Muscle layer of duodenum (tissue), 2 donors: ENCODE results near the gene KDM2B.

Source experiments
- H3K27ac ChIP-seq: one replicate; pipeline ENCODE4 v1.7.0; 2013; ENCODE audit warnings: mild to moderate bottlenecking, low read length
- H3K27me3 ChIP-seq: one replicate; pipeline ENCODE4 v1.7.0; 2013; ENCODE audit warnings: low read depth, mild to moderate bottlenecking, control low read depth, low read length
- H3K36me3 ChIP-seq, 2 donors: one replicate each; pipeline ENCODE4 v1.7.0; 2013; ENCODE audit warnings: low read length in 2 of 2, control low read depth in 1 of 2, mild to moderate bottlenecking in 1 of 2; ENCODE audit not compliant: insufficient read depth in 2 of 2, control insufficient read depth in 1 of 2
- H3K4me1 ChIP-seq, 2 donors: one replicate each; pipeline ENCODE4 v1.7.0; 2013; ENCODE audit warnings: low read length in 2 of 2, mild to moderate bottlenecking in 2 of 2, control low read depth in 1 of 2, moderate library complexity in 1 of 2; ENCODE audit not compliant: insufficient read depth in 2 of 2, control insufficient read depth in 1 of 2
- H3K4me3 ChIP-seq, 2 donors: one replicate each; pipeline ENCODE4 v1.7.0; 2013; ENCODE audit warnings: low read length in 2 of 2, low read depth in 1 of 2, mild to moderate bottlenecking in 1 of 2
- H3K9me3 ChIP-seq, 2 donors: one replicate each; pipeline ENCODE4 v1.7.0; 2013; ENCODE audit warnings: low read length in 2 of 2, control low read depth in 1 of 2, mild to moderate bottlenecking in 1 of 2; ENCODE audit not compliant: control insufficient read depth in 1 of 2
- donor health status: healthy.

KDM2B gene

GRCh38 chr12:121580959-121581685, at the start of gene KDM2B:
Gene KDM2B, minus strand, starts transcription at chr12:121581023. Its CDS starts 112 bp downstream, at chr12:121580911.
- H3K27ac ChIP-seq: peak within 1 kb of the TSS; percentile 86
- H3K36me3 ChIP-seq: no peaks in the 10 kb centered on the region
- peaks cover 12 to 49% of the 10 kb centered on the region in 2 donors for H3K4me1 ChIP-seq
- H3K9me3 ChIP-seq: no peaks in the 10 kb centered on the region
- H3K4me3 ChIP-seq: peak within 1 kb of the TSS; percentile 51 to 74
- H3K27me3 ChIP-seq: no peaks in the 10 kb centered on the region

DNA sequence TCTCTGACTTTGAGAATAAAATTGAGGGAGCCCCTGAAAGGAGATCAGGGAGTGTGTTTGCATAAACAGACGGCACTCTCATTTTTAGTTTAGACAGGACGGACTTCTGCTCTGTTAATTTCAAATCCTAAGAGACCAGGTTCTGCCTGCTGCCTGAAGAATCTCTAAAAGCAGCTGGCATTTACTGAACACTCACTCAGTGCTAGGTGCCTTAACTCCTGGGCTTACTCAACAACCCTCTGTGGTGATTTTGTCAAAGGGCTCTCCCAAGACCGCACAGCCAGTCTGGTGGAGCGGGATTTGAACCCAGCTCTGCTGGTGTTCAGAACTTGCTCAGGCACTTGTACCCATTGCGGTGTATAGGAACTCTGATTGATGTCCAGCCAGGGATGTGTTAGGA, 47.7 kb upstream of the KDM2B start:
- Histone ChIP-seq H3K4me1 (peaks cover 15 to 31% of the 10 kb centered on the region in 2 donors), H3K4me3 (peak overlapping the region; percentile 73 to 78), H3K27ac (peak overlapping the region; percentile 89), H3K9me3 (no peaks in the 10 kb centered on the region), H3K27me3 (no peaks in the 10 kb centered on the region), H3K36me3 (no peaks in the 10 kb centered on the region)

DNA sequence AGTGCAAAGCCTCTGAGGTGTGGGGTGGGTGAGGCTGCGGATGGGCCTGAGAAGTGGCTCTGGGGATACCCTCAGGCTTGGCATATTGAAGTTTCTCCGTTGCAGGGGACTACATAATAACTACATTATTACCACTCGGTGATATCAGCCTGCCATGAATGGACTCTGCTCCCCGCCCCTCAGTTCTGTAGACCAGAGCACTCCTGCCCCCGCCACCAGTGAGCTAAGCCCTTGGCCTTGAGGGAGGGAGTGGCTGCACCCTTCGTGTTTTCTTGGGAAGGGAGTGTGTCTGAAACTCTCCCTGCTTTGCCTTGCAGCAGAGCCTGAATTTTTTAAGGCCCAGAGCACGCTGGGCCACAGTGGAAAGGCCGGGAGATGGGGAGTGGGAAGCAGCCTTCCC, 47.2 kb upstream of the KDM2B start:
- Histone ChIP-seq H3K36me3 (no peaks in the 10 kb centered on the region), H3K27ac (peak overlapping the region; percentile 89), H3K9me3 (no peaks in the 10 kb centered on the region), H3K4me1 (peaks cover 15 to 27% of the 10 kb centered on the region in 2 donors), H3K27me3 (no peaks in the 10 kb centered on the region), H3K4me3 (peak overlapping the region; percentile 73 to 78)

- Histone ChIP-seq H3K4me3 (peak overlapping the region; percentile 73 to 78), H3K36me3 (no peaks in the 10 kb centered on the region), H3K9me3 (no peaks in the 10 kb centered on the region), H3K27me3 (no peaks in the 10 kb centered on the region), H3K27ac (peak overlapping the region; percentile 89), H3K4me1 (peaks cover 6 to 17% of the 10 kb centered on the region in 2 donors)
Measured at GRCh38 chr12:121626853-121627640, 46.2 kb upstream of the KDM2B start.

GRCh38 chr12:121626087-121626852, 45.4 kb upstream of the KDM2B start, which contains the start of gene ORAI1:
Gene ORAI1, plus strand, starts transcription at chr12:121626530.
- peak within 1 kb of the TSS; percentile 89 for H3K27ac ChIP-seq
- H3K36me3 ChIP-seq: no peaks in the 10 kb centered on the region
- H3K4me1 ChIP-seq: peaks cover 3 to 14% of the 10 kb centered on the region in 2 donors
- H3K9me3 ChIP-seq: no peaks in the 10 kb centered on the region
- no peaks in the 10 kb centered on the region for H3K27me3 ChIP-seq
- H3K4me3 ChIP-seq: peak within 1 kb of the TSS; percentile 73 to 78

DNA sequence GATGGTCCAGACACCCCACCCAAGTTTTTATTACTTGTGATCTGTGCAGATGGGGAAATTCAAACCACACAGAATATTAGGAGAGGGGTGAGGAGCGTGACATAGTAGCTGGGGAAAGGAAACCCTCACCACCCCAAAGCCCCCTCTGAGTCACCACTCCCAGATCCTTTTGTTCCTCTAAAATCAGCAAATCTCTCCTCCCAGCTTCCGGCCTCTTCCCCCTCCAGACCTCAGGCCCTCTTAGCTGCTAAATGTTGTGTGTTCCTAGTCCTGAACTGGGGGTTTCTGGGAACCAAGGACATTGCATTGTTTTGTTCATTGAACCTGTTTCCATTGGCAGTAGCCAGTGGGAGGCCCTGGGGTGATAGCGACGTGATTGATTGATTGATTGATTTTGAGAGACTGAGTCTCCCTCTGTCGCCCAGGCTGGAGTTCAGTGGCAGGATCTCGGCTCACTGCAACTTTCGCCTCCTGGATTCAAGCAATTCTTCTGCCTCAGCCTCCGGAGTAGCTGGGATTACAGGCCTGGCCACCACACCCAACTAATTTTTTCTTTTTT, 39.6 kb upstream of the KDM2B start:
- Histone ChIP-seq H3K4me3 (no peak overlapping the region), H3K36me3 (no peaks in the 10 kb centered on the region), H3K27me3 (no peaks in the 10 kb centered on the region), H3K4me1 (peaks cover 0 to 7% of the 10 kb centered on the region in 2 donors), H3K27ac (no peak overlapping the region), H3K9me3 (no peaks in the 10 kb centered on the region)

- H3K27me3 ChIP-seq: no peaks in the 10 kb centered on the region
- H3K4me3 ChIP-seq: no peak overlapping the region
- H3K36me3 ChIP-seq: no peaks in the 10 kb centered on the region
- peaks cover 0 to 3% of the 10 kb centered on the region in 2 donors for H3K4me1 ChIP-seq
- no peak overlapping the region for H3K27ac ChIP-seq
- no peaks in the 10 kb centered on the region for H3K9me3 ChIP-seq
Measured at GRCh38 chr12:121618659-121619233, 37.9 kb upstream of the KDM2B start.

- Histone ChIP-seq H3K27ac (no peak overlapping the region), H3K4me1 (peaks cover 10 to 12% of the 10 kb centered on the region in 2 donors), H3K9me3 (no peaks in the 10 kb centered on the region), H3K36me3 (no peaks in the 10 kb centered on the region), H3K27me3 (no peaks in the 10 kb centered on the region), H3K4me3 (no peak overlapping the region)
Measured at GRCh38 chr12:121614872-121615467, 34.1 kb upstream of the KDM2B start.

- H3K36me3 ChIP-seq: no peaks in the 10 kb centered on the region
- peaks cover 10 to 12% of the 10 kb centered on the region in 2 donors for H3K4me1 ChIP-seq
- H3K27ac ChIP-seq: no peak overlapping the region
- H3K9me3 ChIP-seq: no peaks in the 10 kb centered on the region
- H3K27me3 ChIP-seq: no peaks in the 10 kb centered on the region
- H3K4me3 ChIP-seq: no peak overlapping the region
Measured at GRCh38 chr12:121613462-121613861, 32.6 kb upstream of the KDM2B start.

GRCh38 chr12:121611306-121611705, 30.5 kb upstream of the KDM2B start:
- H3K4me1 ChIP-seq: peaks cover 10 to 12% of the 10 kb centered on the region in 2 donors
- peak overlapping the region; percentile 61 for H3K27ac ChIP-seq

More at GRCh38 chr12:121611306-121611705, 30.5 kb upstream of the KDM2B start:
- Histone ChIP-seq H3K4me3 (no peak overlapping the region), H3K9me3 (no peaks in the 10 kb centered on the region), H3K27me3 (no peaks in the 10 kb centered on the region), H3K36me3 (no peaks in the 10 kb centered on the region)
